Suprapubic skin (tissue), 3 donors: ENCODE data around the gene CACNB4.

ENCODE experiments used
- CTCF ChIP-seq, 2 donors: fragments of 200-600 bp in 1 of 2; fragments of 450-650 bp in 1 of 2; sonication (generic) in 1 of 2; IDR thresholded peaks; one replicate each; pipeline ENCODE4 v1.5.1; 2016 to 2019; ENCODE audit warnings: antibody characterized with exemption in 2 of 2, mild to moderate bottlenecking in 1 of 2, moderate library complexity in 1 of 2
- EP300 ChIP-seq: sonication (generic); formaldehyde crosslinking; IDR thresholded peaks from one replicate; pipeline ENCODE4 v1.6.1; 2017; ENCODE audit warnings: antibody characterized with exemption

GRCh38 chr2:151931030-151931611, 167.7 kb downstream of the CACNB4 start:
- TF ChIP-seq CTCF (IDR thresholded peaks at IDR 0.05) (no peak), EP300 (no peak)
